HG03575 (cell line): Measurements from ENCODE around the gene CDH4.

Experiments
- ATAC-seq: cut with Tn5 transposase; IDR thresholded peaks from one replicate; pipeline ENCODE4 v1.9.1; 2021; ENCODE audit not compliant: unreplicated experiment, insufficient number of reproducible peaks, low FRiP score; ENCODE audit errors: extremely low read depth

Gene CDH4

DNA sequence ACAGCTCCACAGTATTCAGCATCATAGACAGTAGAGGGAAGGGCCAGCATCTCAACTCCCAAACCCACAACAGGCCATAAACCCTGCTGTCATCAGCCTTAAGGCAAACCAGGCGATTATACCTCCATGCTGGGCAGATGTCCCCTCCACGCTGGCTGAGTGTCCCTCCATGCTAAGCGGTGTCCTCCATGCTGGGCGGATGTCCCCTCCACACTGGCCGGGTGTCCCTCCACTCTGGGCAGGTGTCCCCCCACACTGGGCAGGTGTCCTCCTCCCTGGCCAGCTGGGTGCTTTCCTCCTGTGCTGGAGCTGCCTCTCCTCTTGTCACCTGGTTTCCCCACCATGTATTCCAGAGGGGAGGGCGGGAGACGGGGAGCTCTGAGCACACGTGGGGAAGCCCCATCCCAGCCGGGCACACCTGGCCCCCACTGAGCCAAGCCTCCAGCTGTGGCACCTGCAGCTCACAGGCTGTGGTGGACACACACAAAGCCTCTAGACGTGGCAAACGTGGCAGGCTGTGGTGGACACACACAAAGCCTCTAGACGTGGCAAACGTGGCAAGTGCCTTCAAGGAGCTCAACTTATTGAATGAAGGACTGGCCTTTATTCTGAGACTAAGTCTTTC is 616.5 kb downstream of the CDH4 start:
- ATAC-seq: no peak

GRCh38 chr20:61869750-61870507 is 617.9 kb downstream of the CDH4 start:
- no peak for ATAC-seq

GRCh38 chr20:61871160-61871559 is 619.1 kb downstream of the CDH4 start:
- ATAC-seq: no peak

DNA sequence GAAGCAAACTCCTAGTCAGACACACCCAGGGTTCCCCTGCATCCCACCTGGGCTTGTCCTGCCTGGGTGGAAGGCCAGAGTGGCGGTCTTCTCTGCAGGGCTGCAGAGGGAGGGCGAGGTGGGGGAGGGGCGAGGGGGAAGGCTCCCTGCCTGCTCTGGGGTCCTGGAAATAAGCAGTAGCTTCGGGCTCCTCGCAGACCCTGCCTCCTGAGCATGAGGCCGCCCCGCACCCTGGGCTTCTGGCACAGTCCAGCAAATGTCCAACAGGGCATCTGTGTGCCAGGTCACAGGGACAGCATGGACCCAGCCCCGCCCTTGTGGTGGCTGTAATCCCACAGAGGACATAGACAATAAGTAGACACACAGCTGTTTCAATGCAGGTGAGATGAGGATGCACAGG is 619.9 kb downstream of the CDH4 start:
- no peak for ATAC-seq

GRCh38 chr20:61872371-61872900 is 620.4 kb downstream of the CDH4 start:
- no peak for ATAC-seq

DNA sequence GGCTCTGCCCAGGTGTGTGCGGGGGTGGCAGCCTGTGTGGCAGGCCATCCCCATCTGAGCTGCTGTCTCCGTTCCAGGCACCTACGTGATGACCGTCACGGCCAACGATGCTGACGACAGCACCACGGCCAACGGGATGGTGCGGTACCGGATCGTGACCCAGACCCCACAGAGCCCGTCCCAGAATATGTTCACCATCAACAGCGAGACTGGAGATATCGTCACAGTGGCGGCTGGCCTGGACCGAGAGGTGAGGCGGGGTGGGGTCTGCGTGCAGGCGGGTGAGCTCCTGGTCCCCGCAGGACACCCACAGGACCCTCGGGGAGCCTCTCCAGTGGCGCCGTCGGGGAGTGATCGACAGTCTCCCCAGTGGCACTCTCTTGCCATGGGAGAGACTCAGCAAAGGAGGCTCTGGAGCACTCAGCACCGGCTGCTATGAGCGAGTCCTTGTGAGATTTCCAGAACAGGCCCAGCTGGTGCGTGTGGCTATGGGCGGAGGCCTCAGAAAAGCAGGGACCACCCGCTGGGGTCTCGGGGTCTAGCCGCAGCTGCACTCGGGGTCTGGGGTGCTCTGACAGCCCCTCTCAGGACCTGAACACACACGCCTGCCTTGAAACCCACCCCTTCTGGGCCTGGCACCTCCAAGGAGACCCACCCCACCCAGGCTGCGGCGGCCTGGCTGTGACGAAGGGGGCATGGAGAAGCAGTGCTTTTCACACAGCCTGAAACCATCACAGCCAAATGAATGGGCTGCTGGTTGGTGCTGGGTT is 621.8 kb downstream of the CDH4 start:
- ATAC-seq: no peak

DNA sequence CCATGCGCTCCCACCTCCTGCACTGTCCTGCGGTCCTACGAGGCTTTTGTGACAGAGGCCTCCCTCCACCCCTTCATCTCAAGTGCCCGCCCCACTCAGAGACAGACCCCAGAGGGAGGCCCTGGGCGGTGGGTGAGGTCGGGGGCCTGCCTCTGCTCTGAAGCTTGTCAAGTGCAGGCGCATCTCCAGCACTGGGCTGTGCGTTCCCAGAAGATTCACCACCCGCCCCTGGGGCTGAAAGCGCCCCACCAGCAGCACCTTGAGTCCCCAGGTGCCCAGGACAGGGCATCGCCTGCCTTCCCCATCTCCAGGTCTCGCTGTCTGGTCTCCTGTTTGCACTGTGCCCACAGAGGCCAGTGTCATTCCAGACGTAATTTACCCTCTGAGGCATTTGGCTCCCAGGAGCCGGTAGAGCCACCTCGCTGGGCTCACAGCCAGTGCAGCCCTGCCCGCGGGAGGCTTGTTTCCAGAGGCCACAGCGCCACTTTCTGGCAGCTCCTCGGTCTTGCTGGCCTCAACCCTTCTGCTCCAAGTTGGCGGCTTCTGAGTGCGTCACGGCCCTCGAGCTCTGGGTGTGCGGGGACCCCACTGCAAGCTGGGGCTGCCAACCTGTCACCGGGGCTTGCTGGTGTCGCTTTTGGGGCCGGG is 622.5 kb downstream of the CDH4 start:
- ATAC-seq: no peak

DNA sequence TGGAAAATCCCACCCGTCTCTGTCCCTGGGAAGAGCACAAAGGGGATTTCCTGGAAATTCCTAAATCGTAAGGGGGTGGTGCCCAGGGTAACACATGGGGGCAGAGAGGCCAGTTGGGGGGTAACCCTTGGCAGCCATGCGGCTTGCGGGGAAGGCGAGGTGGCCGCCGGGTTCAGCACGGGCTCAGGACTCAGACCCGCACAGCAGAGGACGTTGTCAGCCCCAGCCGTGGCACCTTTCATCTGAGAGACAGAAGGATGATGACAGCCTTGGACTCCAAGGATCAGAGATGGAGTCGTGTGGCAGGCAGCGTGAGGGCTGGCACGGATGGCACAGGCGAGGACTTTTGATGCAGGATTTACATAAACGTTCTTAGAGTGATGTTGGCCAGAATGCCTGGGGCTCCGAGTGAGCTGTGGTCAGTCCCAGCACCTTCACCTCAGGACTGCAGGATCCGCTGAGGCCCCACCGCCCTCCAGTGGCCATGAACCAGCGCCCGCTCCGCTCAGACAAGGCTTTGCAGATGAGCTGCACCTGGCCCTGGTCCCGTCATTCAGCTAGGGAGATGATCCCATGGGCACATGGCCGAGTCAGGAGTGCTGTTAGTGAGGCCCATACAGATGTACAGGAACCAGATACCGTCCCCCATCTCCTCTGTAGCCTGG is 623.3 kb downstream of the CDH4 start:
- ATAC-seq: no peak

GRCh38 chr20:61875996-61876395 is 623.9 kb downstream of the CDH4 start:
- no peak for ATAC-seq

GRCh38 chr20:61876952-61877728 is 625.1 kb downstream of the CDH4 start:
- ATAC-seq: no peak

- ATAC-seq: no peak
Measured at GRCh38 chr20:61877776-61878477, 625.9 kb downstream of the CDH4 start.

GRCh38 chr20:61878478-61879302 is 626.6 kb downstream of the CDH4 start:
- no peak for ATAC-seq

DNA sequence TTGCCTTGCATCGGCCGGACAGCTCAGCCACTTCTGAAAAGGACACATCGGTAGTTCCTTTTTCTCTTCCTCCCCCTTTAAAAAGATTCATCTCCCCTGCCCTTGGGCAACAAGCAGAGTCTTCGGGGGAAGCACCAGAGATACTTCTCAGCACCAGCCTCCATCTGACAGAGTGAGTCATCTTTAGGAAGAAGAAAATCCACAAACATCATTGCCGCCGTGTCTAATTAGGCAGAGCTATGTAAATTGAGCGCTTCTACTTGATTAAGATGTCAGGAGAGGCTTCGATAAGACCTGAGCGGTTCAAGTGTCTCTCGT is 627.2 kb downstream of the CDH4 start:
- ATAC-seq: no peak

GRCh38 chr20:61879694-61880093 is 627.6 kb downstream of the CDH4 start:
- ATAC-seq: no peak

DNA sequence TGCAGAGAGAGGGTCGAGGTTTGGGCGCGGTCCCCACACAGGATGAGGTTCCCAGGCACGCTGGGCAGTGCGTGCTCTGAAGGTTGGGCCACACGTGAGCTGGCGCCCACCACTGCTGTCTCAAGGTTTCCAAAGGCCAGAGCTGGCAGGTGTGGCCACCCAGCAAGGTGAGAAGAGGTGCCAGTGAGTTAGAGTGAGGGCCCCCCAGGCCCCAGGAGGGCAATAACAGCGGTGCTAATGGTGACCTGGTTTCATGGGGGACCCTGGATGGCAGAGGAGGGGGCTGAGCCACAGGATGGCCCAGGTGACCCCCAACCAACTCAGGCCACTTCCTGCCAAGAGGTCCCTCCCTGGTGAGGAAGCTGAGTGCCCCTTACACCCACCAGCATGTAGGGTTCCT is 628.6 kb downstream of the CDH4 start:
- ATAC-seq: no peak

DNA sequence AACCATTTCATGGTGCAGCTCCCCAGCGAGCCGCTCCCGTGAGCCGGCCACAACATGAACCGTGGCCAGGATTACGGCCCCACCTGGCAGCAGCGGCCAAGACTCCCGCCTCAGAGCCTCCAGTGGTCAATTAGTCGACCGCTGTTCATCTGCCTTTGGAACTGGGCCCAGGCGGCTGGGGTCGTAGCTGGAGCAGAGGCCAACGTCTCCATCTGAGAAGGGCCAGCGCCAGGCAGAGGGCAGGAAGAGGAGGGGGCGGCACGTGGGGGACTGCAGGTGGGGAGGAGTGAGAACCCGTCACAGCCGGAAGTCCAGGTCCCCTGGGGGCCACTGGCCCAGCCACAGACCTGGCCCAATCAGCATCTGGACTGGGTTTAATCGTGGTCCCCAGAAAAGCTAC is 629.4 kb downstream of the CDH4 start:
- no peak for ATAC-seq

DNA sequence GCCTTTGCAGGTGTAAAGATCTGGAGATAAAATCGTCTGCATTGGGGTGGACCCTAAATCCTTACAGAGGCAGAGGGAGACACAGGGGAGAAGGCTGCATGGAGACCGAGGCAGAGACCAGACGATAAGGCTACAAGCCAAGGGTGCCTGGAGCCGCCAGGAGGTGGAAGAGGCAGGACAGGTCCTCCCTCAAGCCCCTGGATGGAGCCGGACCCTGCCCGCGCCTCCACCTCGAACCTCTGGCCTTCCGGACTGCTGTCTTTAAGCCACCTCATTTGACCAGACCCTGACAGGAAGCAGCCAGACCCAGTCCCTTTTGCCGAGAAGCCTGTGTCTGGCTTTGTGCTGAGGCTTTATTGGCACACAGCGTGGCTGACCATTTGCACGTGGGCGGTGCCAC is 629.8 kb downstream of the CDH4 start:
- no peak for ATAC-seq
